Liver (tissue), 9 donors: ENCODE measurements around the gene LGR4. TPM values are rescaled to one million over a fixed set of nuclear protein-coding genes. Genes with fewer than 3 reads are reported as not detected.
A peak's percentile ranks its signal among the peaks of the same experiment; 100 is the strongest.

Source experiments
- DNase-seq: peaks from one replicate; pipeline ENCODE4 v3.0.0-alpha.2; 2017; ENCODE audit warnings: low spot score
- H3K27ac ChIP-seq, 2 donors: one replicate each; pipeline ENCODE4 v1.7.0; 2013; ENCODE audit warnings: inconsistent platforms in 2 of 2, low read length in 2 of 2, control low read depth in 1 of 2, low read depth in 1 of 2, mild to moderate bottlenecking in 1 of 2
- H3K27me3 ChIP-seq, 4 donors: one replicate each; pipeline versions ENCODE4 v1.6.1 to v1.7.0; 2013; ENCODE audit warnings: low read length in 3 of 4, inconsistent platforms in 1 of 4, mild to moderate bottlenecking in 1 of 4, moderate library complexity in 1 of 4; ENCODE audit not compliant: control insufficient read depth in 4 of 4, insufficient read depth in 4 of 4
- H3K36me3 ChIP-seq, 4 donors: one replicate each; pipeline versions ENCODE4 v1.6.1 to v1.7.0; 2013; ENCODE audit warnings: low read length in 3 of 4, mild to moderate bottlenecking in 3 of 4, low read depth in 1 of 4, moderate library complexity in 1 of 4; ENCODE audit not compliant: control insufficient read depth in 4 of 4, insufficient read depth in 3 of 4
- H3K4me1 ChIP-seq, 4 donors: one replicate each; pipeline versions ENCODE4 v1.6.1 to v1.7.0; 2013; ENCODE audit warnings: low read length in 3 of 4, mild to moderate bottlenecking in 3 of 4, moderate library complexity in 1 of 4; ENCODE audit not compliant: control insufficient read depth in 4 of 4, insufficient read depth in 4 of 4
- H3K4me3 ChIP-seq, 3 donors: one replicate each; pipeline versions ENCODE4 v1.6.1 to v1.7.0; 2013; ENCODE audit warnings: low read length in 3 of 3, control low read depth in 1 of 3, low read depth in 1 of 3, mild to moderate bottlenecking in 1 of 3
- H3K9ac ChIP-seq, 2 donors: one replicate each; pipeline ENCODE4 v1.7.0; 2013; ENCODE audit warnings: low read length in 2 of 2, mild to moderate bottlenecking in 2 of 2, moderate library complexity in 2 of 2, control low read depth in 1 of 2, low read depth in 1 of 2
- H3K9me3 ChIP-seq, 4 donors: one replicate each; pipeline versions ENCODE4 v1.6.1 to v1.7.0; 2013; ENCODE audit warnings: low read length in 3 of 4; ENCODE audit not compliant: control insufficient read depth in 4 of 4
- EGR1 ChIP-seq, 2 donors: IDR thresholded peaks; 2 replicates each; pipeline ENCODE4 v1.6.1; 2016 to 2018; ENCODE audit warnings: antibody characterized with exemption in 2 of 2, low read depth in 2 of 2
- FOXA1 ChIP-seq: IDR thresholded peaks from 2 replicates; pipeline ENCODE4 v1.6.1; 2016; ENCODE audit warnings: antibody characterized with exemption
- FOXA2 ChIP-seq: IDR thresholded peaks from 2 replicates; pipeline ENCODE4 v1.6.1; 2016; ENCODE audit warnings: antibody characterized with exemption
- GABPA ChIP-seq, 2 donors: IDR thresholded peaks in 1 of 2; conservative IDR thresholded peaks in 1 of 2; 2 replicates each; pipeline ENCODE4 v1.6.1; 2016; ENCODE audit warnings: antibody characterized with exemption in 2 of 2, mild to moderate bottlenecking in 1 of 2, moderate library complexity in 1 of 2
- HNF4A ChIP-seq, 2 donors: conservative IDR thresholded peaks; 2 replicates each; pipeline ENCODE4 v1.6.1; 2016; ENCODE audit warnings: antibody characterized with exemption in 2 of 2, mild to moderate bottlenecking in 2 of 2
- HNF4G ChIP-seq: IDR thresholded peaks from 2 replicates; pipeline ENCODE4 v1.6.1; 2016; ENCODE audit warnings: antibody characterized with exemption
- JUND ChIP-seq, 2 donors: IDR thresholded peaks; 2 replicates each; pipeline ENCODE4 v1.6.1; 2016; ENCODE audit warnings: antibody characterized with exemption in 2 of 2
- NR2F2 ChIP-seq: IDR thresholded peaks from 2 replicates; pipeline ENCODE4 v1.6.1; 2016; ENCODE audit warnings: antibody characterized with exemption
- RAD21 ChIP-seq, 2 donors: IDR thresholded peaks; 2 replicates each; pipeline ENCODE4 v1.6.1; 2016; ENCODE audit warnings: antibody characterized with exemption in 2 of 2, mild to moderate bottlenecking in 2 of 2
- REST ChIP-seq: IDR thresholded peaks from 2 replicates; pipeline ENCODE4 v1.6.1; 2016; ENCODE audit warnings: antibody characterized with exemption, mild to moderate bottlenecking
- RXRA ChIP-seq, 2 donors: IDR thresholded peaks; 2 replicates each; pipeline ENCODE4 v1.6.1; 2017 to 2018; ENCODE audit warnings: antibody characterized with exemption in 2 of 2, mild to moderate bottlenecking in 1 of 2
- SP1 ChIP-seq: IDR thresholded peaks from 2 replicates; pipeline ENCODE4 v1.6.1; 2018; ENCODE audit warnings: antibody characterized with exemption, mild to moderate bottlenecking
- TAF1 ChIP-seq: conservative IDR thresholded peaks from 2 replicates; pipeline ENCODE4 v1.6.1; 2016; ENCODE audit warnings: antibody characterized with exemption, mild to moderate bottlenecking
- YY1 ChIP-seq: IDR thresholded peaks from 2 replicates; pipeline ENCODE4 v1.6.1; 2016; ENCODE audit warnings: antibody characterized with exemption, mild to moderate bottlenecking
- ZBTB33 ChIP-seq: IDR thresholded peaks from 2 replicates; pipeline ENCODE4 v1.6.1; 2016; ENCODE audit warnings: antibody characterized with exemption
- WGBS: extraction: QIAGEN DNeasy Blood & Tissue Kit; methylation state at CpG from one replicate; pipeline ENCODE4 v1.1.7; 2013; 5-methylcytosine and 5-hydroxymethylcytosine counted together
- polyA plus RNA-seq, 2 donors: library from polyadenylated mRNA; stranded (reverse) in 1 of 2; unstranded in 1 of 2; fragments of 200-250 nt in 1 of 2; fragments of >200 nt in 1 of 2; fragmentation: Nextera tagmentation in 1 of 2; extraction: Ambion mirVana in 1 of 2; gene quantifications; one replicate each; pipeline versions ENCODE4 v1.2.1 to v1.2.3, GENCODE V29; 2013 to 2015
- total RNA-seq, 2 donors: library from RNA; depleted of rRNA; stranded (reverse); fragments of >200 nt; gene quantifications; one replicate each; pipeline ENCODE4 v1.2.3, GENCODE V29; 2014
- TF ChIP-seq, protein P1 (sequence below): IDR thresholded peaks from 2 replicates; pipeline ENCODE4 v1.6.1; 2016; ENCODE audit warnings: antibody characterized with exemption
- TF ChIP-seq, protein P2 (sequence below): fragments of 150-350 bp; IDR thresholded peaks from 2 replicates; pipeline ENCODE4 v1.5.1; 2017; ENCODE audit warnings: improper control_type of control experiment, low read depth, low read length; ENCODE audit not compliant: missing input control
- TF ChIP-seq, protein P3 (sequence below): IDR thresholded peaks from 2 replicates; pipeline ENCODE4 v1.6.1; 2016; ENCODE audit warnings: antibody characterized with exemption
- donor health status: healthy.
- donor health status: healthy.
- donor health status: healthy.
- donor health status: healthy.
- donor health status: healthy.

The LGR4 gene
- total and polyA plus RNA-seq, 4 donors = 13.7 to 95.3 (median 42.5) TPM

GRCh38 chr11:27373856-27374602 is 98.6 kb downstream of the LGR4 start (continued):
- TF ChIP-seq ZBTB33 = peak; percentile 59

- Histone ChIP-seq H3K9me3 (no peaks in the 10 kb centered on the region), H3K27ac (peak overlapping the region; percentile 45 to 77), H3K36me3 (peaks cover 0 to 16% (median 6%) of the 10 kb centered on the region in 4 donors), H3K4me1 (peaks cover 7 to 32% (median 23%) of the 10 kb centered on the region in 4 donors), H3K27me3 (no peaks in the 10 kb centered on the region), H3K4me3 (no peak overlapping the region), H3K9ac (no peak overlapping the region)
- no peak for DNase-seq
- no peak for TF ChIP-seq GABPA (IDR thresholded peaks at IDR 0.05 in 1 of 2, conservative IDR thresholded peaks at IDR 0.05 in 1 of 2)
- TF ChIP-seq FOXA1 = no peak
- TF ChIP-seq, protein P1, sequence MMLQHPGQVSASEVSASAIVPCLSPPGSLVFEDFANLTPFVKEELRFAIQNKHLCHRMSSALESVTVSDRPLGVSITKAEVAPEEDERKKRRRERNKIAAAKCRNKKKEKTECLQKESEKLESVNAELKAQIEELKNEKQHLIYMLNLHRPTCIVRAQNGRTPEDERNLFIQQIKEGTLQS = no peak
- no peak for TF ChIP-seq RXRA (IDR thresholded peaks at IDR 0.05)
- no peak for TF ChIP-seq SP1
- no peak for TF ChIP-seq ZBTB33
- TF ChIP-seq, protein P2, sequence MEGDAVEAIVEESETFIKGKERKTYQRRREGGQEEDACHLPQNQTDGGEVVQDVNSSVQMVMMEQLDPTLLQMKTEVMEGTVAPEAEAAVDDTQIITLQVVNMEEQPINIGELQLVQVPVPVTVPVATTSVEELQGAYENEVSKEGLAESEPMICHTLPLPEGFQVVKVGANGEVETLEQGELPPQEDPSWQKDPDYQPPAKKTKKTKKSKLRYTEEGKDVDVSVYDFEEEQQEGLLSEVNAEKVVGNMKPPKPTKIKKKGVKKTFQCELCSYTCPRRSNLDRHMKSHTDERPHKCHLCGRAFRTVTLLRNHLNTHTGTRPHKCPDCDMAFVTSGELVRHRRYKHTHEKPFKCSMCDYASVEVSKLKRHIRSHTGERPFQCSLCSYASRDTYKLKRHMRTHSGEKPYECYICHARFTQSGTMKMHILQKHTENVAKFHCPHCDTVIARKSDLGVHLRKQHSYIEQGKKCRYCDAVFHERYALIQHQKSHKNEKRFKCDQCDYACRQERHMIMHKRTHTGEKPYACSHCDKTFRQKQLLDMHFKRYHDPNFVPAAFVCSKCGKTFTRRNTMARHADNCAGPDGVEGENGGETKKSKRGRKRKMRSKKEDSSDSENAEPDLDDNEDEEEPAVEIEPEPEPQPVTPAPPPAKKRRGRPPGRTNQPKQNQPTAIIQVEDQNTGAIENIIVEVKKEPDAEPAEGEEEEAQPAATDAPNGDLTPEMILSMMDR = no peak
- TF ChIP-seq REST = no peak
- TF ChIP-seq RAD21 (IDR thresholded peaks at IDR 0.05) = no peak
- no peak for TF ChIP-seq NR2F2
- no peak for TF ChIP-seq JUND (IDR thresholded peaks at IDR 0.05)
- TF ChIP-seq HNF4A (conservative IDR thresholded peaks at IDR 0.05) = no peak
- TF ChIP-seq, protein P3, sequence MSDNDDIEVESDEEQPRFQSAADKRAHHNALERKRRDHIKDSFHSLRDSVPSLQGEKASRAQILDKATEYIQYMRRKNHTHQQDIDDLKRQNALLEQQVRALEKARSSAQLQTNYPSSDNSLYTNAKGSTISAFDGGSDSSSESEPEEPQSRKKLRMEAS = no peak
- TF ChIP-seq TAF1 = no peak
- no peak for TF ChIP-seq HNF4G
- TF ChIP-seq EGR1 (IDR thresholded peaks at IDR 0.05; ENCODE audit: low read depth in 2 of 2) = no peak
- TF ChIP-seq FOXA2 = no peak
- no peak for TF ChIP-seq YY1
- WGBS = 91% methylated on average over 3 of the region's 3 CpGs
Observed at GRCh38 chr11:27373392-27373791, 99.2 kb downstream of the LGR4 start.
